ENCODE results near the gene RBP4.

DNA sequence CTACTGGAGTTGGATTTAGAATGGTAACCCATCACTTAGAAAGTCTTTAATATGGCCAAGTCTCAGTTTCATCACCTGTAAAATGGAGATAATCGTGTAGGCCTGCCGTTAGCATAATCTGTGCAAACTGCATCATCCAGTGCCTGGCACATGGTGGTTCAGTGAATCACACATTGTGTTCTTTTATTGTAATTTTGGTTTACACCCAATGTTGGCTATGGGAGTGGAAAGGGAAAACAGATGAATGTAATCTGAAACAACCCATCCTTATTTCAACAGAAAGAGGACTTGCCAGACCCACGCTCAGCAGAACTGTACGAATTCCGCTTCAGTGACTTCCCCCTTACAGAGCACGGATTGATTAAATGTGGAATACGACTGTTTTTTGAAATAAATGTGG lies 38.8 kb upstream of the RBP4 start:
- no peak for TF ChIP-seq EZH2 (optimal IDR thresholded peaks at IDR 0.05; ENCODE audit: low read depth, low read length)
- TF ChIP-seq, protein P1, sequence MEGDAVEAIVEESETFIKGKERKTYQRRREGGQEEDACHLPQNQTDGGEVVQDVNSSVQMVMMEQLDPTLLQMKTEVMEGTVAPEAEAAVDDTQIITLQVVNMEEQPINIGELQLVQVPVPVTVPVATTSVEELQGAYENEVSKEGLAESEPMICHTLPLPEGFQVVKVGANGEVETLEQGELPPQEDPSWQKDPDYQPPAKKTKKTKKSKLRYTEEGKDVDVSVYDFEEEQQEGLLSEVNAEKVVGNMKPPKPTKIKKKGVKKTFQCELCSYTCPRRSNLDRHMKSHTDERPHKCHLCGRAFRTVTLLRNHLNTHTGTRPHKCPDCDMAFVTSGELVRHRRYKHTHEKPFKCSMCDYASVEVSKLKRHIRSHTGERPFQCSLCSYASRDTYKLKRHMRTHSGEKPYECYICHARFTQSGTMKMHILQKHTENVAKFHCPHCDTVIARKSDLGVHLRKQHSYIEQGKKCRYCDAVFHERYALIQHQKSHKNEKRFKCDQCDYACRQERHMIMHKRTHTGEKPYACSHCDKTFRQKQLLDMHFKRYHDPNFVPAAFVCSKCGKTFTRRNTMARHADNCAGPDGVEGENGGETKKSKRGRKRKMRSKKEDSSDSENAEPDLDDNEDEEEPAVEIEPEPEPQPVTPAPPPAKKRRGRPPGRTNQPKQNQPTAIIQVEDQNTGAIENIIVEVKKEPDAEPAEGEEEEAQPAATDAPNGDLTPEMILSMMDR (IDR thresholded peaks at IDR 0.05; ENCODE audit: low read length) = no peak

All from MM.1S (cell line).